HepG2 (cell line): Measurements from ENCODE around the gene IL18R1. TPM values are rescaled to one million over a fixed set of nuclear protein-coding genes. Genes with fewer than 3 reads are reported as not detected.
A peak's percentile ranks its signal among the peaks of the same experiment; 100 is the strongest.

Experiments used
- ELF4 ChIP-seq: sonication (generic); formaldehyde crosslinking; IDR thresholded peaks from 2 replicates; pipeline ENCODE4 v1.5.0; 2020; ENCODE audit warnings: missing genetic modification reagents, mild to moderate bottlenecking, moderate library complexity, borderline replicate concordance
- FOXA1 ChIP-seq, 2 experiments: fragments of 450-650 bp in 1 of 2; sonication (generic) in 1 of 2; formaldehyde crosslinking in 1 of 2; IDR thresholded peaks; 2 replicates each; pipeline versions ENCODE4 v1.4.0 to v1.6.1; 2016 to 2020; ENCODE audit warnings: missing genetic modification reagents in 1 of 2
- FOXK1 ChIP-seq: sonication (generic); formaldehyde crosslinking; IDR thresholded peaks from 2 replicates; pipeline ENCODE4 v1.4.0; 2020; ENCODE audit warnings: low read depth, missing genetic modification reagents, borderline replicate concordance
- IKZF1 ChIP-seq: fragments of 450-650 bp; IDR thresholded peaks from 2 replicates; pipeline ENCODE4 v1.7.1; 2016
- KLF16 ChIP-seq, 2 experiments: sonication (generic) in 1 of 2; formaldehyde crosslinking in 1 of 2; IDR thresholded peaks; 2 replicates each; pipeline versions ENCODE4 v1.6.1 to v1.8.0; 2016 to 2023; ENCODE audit warnings: missing genetic modification reagents in 2 of 2, missing compliant biosample characterization in 1 of 2
- NR1H2 ChIP-seq: sonication (generic); formaldehyde crosslinking; IDR thresholded peaks from 2 replicates; pipeline ENCODE4 v1.8.1; 2022; ENCODE audit warnings: low read depth, missing genetic modification reagents, borderline replicate concordance
- RELA ChIP-seq: sonication (generic); formaldehyde crosslinking; IDR thresholded peaks from 2 replicates; pipeline ENCODE4 v1.4.0; 2020; ENCODE audit warnings: missing genetic modification reagents
- SMC3 ChIP-seq: IDR thresholded peaks from 2 replicates; pipeline ENCODE4 v1.6.1; 2011; ENCODE audit warnings: low read length, improper control_type of control experiment
- SRF ChIP-seq: IDR thresholded peaks from 2 replicates; pipeline ENCODE4 v1.6.1; 2011; ENCODE audit warnings: mild to moderate bottlenecking, low read depth, low read length, moderate library complexity
- UBTF ChIP-seq: sonication (generic); formaldehyde crosslinking; IDR thresholded peaks from 2 replicates; pipeline ENCODE4 v1.4.0; 2020; ENCODE audit warnings: mild to moderate bottlenecking, missing genetic modification reagents
- ZBTB21 ChIP-seq: sonication (generic); formaldehyde crosslinking; IDR thresholded peaks from 2 replicates; pipeline ENCODE4 v1.4.0; 2020; ENCODE audit warnings: missing genetic modification reagents
- ZFP62 ChIP-seq: sonication (generic); formaldehyde crosslinking; IDR thresholded peaks from 2 replicates; pipeline ENCODE4 v1.4.0; 2020; ENCODE audit warnings: missing genetic modification reagents
- ZIK1 ChIP-seq: sonication (generic); formaldehyde crosslinking; IDR thresholded peaks from 2 replicates; pipeline ENCODE4 v1.5.0; 2020; ENCODE audit warnings: mild to moderate bottlenecking, low read depth, missing genetic modification reagents, borderline replicate concordance
- ZNF136 ChIP-seq: sonication (generic); formaldehyde crosslinking; IDR thresholded peaks from 2 replicates; pipeline ENCODE4 v1.8.1; 2022; ENCODE audit warnings: low read depth, mild to moderate bottlenecking, moderate library complexity, missing genetic modification reagents
- ZNF207 ChIP-seq: fragments of 450-650 bp; IDR thresholded peaks from 2 replicates; pipeline ENCODE4 v1.6.1; 2016; ENCODE audit warnings: antibody characterized with exemption, borderline replicate concordance
- ZNF224 ChIP-seq: sonication (generic); formaldehyde crosslinking; IDR thresholded peaks from 2 replicates; pipeline ENCODE4 v1.5.0; 2020; ENCODE audit warnings: mild to moderate bottlenecking, missing genetic modification reagents
- ZUFSP ChIP-seq: sonication (generic); formaldehyde crosslinking; IDR thresholded peaks from 2 replicates; pipeline ENCODE4 v1.9.0; 2021; ENCODE audit warnings: missing genetic modification reagents, mild to moderate bottlenecking, borderline replicate concordance
- ZXDC ChIP-seq: sonication (generic); formaldehyde crosslinking; IDR thresholded peaks from 2 replicates; pipeline ENCODE4 v1.5.0; 2020; ENCODE audit warnings: mild to moderate bottlenecking, missing genetic modification reagents
- polyA plus RNA-seq, 8 experiments: library from polyadenylated mRNA; depleted of rRNA in 3 of 8; stranded (reverse) in 7 of 8; unstranded in 1 of 8; fragments of >200 nt; fragmentation: Illumina TruSeq in 4 of 8; extraction: Trizol in 4 of 8; gene quantifications; 2 replicates each; pipeline versions ENCODE4 v1.2.1 to v1.2.3, GENCODE V29; 2011 to 2016; ENCODE audit warnings: low read depth in 4 of 8, missing spikeins in 1 of 8, mixed read lengths in 1 of 8; ENCODE audit not compliant: insufficient read depth in 1 of 8
- total RNA-seq, 5 experiments: library from RNA; depleted of rRNA; stranded (reverse); fragments of >200 nt; fragmentation: Illumina TruSeq; extraction: Trizol; gene quantifications; 2 replicates each; pipeline ENCODE4 v1.2.3, GENCODE V29; 2016; ENCODE audit warnings: low read depth in 1 of 5
- TF ChIP-seq, protein P1 (sequence below): sonication (generic); formaldehyde crosslinking; IDR thresholded peaks from 2 replicates; pipeline ENCODE4 v1.8.0; 2022; ENCODE audit warnings: mild to moderate bottlenecking, missing genetic modification reagents, moderate library complexity
- TF ChIP-seq, protein P2 (sequence below): IDR thresholded peaks from 2 replicates; pipeline ENCODE4 v1.6.1; 2018; ENCODE audit warnings: missing genetic modification reagents

IL18R1 gene
- total and polyA plus RNA-seq, 2 of the 13 experiments (the other 11 are each of a cell fraction or from before 2014, with no cell fraction given): 0.01 to 0.04 TPM

DNA sequence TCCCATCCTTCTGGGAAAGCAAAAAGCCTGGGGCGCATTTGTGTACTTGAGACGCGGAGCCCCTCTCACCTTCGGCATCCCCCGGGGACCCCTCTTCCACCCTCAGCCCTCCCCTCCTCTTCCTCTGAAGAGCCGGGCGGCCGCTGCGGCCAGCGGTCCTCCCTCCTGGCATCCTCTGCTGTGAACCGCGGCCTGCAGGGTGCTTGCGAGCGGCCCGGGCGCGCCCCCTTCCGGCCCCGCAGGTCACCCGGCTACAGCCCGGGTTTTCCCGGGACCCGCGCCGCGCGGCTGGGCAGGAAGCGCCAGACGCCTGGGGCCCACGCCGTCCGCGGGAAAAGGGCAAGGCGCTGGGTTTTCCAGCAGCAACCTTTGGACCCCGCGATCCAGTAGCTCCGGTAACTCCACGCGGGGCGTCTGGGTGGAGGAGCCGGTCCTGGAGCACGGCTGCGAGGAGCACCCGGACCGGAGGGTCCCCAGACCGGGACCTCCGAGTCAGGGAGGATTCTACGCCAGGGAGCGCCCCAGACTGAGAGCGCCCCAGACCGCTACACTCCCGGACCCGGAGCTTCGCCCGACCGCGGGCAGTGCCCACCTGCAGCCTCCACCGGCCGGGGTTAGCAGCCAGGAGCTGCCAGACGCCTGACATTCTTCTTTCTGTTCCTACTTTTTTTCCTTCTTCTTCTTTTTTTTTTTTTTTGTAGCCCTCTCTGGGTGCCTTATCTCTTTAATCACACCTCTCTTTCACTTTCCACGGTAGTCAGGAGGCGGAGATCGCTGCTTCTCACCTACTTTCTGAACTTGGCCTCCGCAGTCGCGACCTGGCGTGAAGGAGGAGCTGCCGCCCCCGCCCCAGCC, at the start of gene IL18R1 (continued):
- TF ChIP-seq ZUFSP (CRISPR knock-in tag) (no peak), FOXA1 (IDR thresholded peaks at IDR 0.05) (no peak), FOXA1 (CRISPR knock-in tag; IDR thresholded peaks at IDR 0.05) (no peak), SRF (no peak), ZBTB21 (CRISPR knock-in tag) (no peak), UBTF (CRISPR knock-in tag) (peak; percentile 93), FOXK1 (no peak; the same call in 1 of the 2 replicates), ZXDC (no peak), ZIK1 (peak; percentile 61; the same call in 1 of the 2 replicates), NR1H2 (CRISPR knock-in tag) (no peak), SMC3 (no peak), KLF16 (CRISPR knock-in tag; IDR thresholded peaks at IDR 0.05) (peak in 1 of 2 experiments; percentile 76; a peak in 1 of 4 replicates), ZNF224 (CRISPR knock-in tag) (no peak), ZNF136 (CRISPR knock-in tag) (no peak), RELA (CRISPR knock-in tag) (peak; percentile 86), ZFP62 (CRISPR knock-in tag) (no peak), ZNF207 (no peak), IKZF1 (no peak), ELF4 (no peak)
- TF ChIP-seq, protein P1, sequence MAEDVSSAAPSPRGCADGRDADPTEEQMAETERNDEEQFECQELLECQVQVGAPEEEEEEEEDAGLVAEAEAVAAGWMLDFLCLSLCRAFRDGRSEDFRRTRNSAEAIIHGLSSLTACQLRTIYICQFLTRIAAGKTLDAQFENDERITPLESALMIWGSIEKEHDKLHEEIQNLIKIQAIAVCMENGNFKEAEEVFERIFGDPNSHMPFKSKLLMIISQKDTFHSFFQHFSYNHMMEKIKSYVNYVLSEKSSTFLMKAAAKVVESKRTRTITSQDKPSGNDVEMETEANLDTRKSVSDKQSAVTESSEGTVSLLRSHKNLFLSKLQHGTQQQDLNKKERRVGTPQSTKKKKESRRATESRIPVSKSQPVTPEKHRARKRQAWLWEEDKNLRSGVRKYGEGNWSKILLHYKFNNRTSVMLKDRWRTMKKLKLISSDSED: no peak
- TF ChIP-seq, protein P2, sequence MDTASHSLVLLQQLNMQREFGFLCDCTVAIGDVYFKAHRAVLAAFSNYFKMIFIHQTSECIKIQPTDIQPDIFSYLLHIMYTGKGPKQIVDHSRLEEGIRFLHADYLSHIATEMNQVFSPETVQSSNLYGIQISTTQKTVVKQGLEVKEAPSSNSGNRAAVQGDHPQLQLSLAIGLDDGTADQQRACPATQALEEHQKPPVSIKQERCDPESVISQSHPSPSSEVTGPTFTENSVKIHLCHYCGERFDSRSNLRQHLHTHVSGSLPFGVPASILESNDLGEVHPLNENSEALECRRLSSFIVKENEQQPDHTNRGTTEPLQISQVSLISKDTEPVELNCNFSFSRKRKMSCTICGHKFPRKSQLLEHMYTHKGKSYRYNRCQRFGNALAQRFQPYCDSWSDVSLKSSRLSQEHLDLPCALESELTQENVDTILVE (CRISPR knock-in tag): peak; percentile 64; the same call in 1 of the 2 replicates
